Measurements from ENCODE around the gene PPP6C. TPM values are rescaled to one million over a fixed set of nuclear protein-coding genes. Genes with fewer than 3 reads are reported as not detected.

The PPP6C gene
- total and polyA plus RNA-seq, 2 experiments from 2014 or later: 31.9 to 46.4 TPM

- Mint-ChIP-seq H3K4me1 (peaks cover 11% of the 10 kb centered on the region), H3K9me3 (no peaks in the 10 kb centered on the region), H3K27ac (no peak overlapping the region), H3K27me3 (ENCODE audit: insufficient read depth, low read depth, poor library complexity) (peaks cover 10% of the 10 kb centered on the region), H3K4me3 (no peak overlapping the region; the same call in 2 of the 3 replicates), H3K36me3 (ENCODE audit: low read depth) (peaks cover 12% of the 10 kb centered on the region)
- Histone ChIP-seq H3K27me3 (ENCODE audit: insufficient read depth) (no peaks in the 10 kb centered on the region), H3K9me2 (ENCODE audit: insufficient read depth) (no peaks in the 10 kb centered on the region), H3K4me2 (no peak overlapping the region), H3K79me2 (replicated peaks; ENCODE audit: insufficient read depth) (peaks cover 20% of the 10 kb centered on the region), H2AFZ (no peak overlapping the region), H3K27ac (ENCODE audit: low read depth) (no peak overlapping the region), H3F3A (replicated peaks; ENCODE audit: low read depth) (no peaks in the 10 kb centered on the region), H3K4me3 (no peak overlapping the region), H3K36me3 (ENCODE audit: insufficient read depth) (peaks cover 4% of the 10 kb centered on the region; the same call in 1 of the 2 replicates), H3K4me1 (ENCODE audit: insufficient read depth) (peaks cover 12% of the 10 kb centered on the region; the same call in 1 of the 2 replicates), H4K20me1 (replicated peaks; ENCODE audit: insufficient read depth) (no peaks in the 10 kb centered on the region)
- TF ChIP-seq STAT1 (IDR thresholded peaks at IDR 0.05; ENCODE audit: unreplicated experiment) (no peak), EZH2 (IDR thresholded peaks at IDR 0.05; ENCODE audit: low read depth, unreplicated experiment) (no peak), CTCF (conservative IDR thresholded peaks at IDR 0.05; ENCODE audit: low read depth in 2 of 2) (no peak), POLR2AphosphoS5 (IDR thresholded peaks at IDR 0.05; ENCODE audit: low read depth) (no peak), ZNF114 (CRISPR knock-in tag; IDR thresholded peaks at IDR 0.05) (no peak)
- DNase-seq (ENCODE audit: low spot score) (no peak), ATAC-seq (no peak)
Observed at GRCh38 chr9:125145425-125145824, 44.2 kb downstream of the PPP6C start.

GRCh38 chr9:125143377-125144090, 46.1 kb downstream of the PPP6C start, which contains the start of gene SCAI:
Gene SCAI, minus strand, starts transcription at chr9:125143528. Its CDS starts 91 bp downstream, at chr9:125143437.
- ATAC-seq: peak; percentile 96
- Histone ChIP-seq H2AFZ (peak within 1 kb of the TSS; percentile 85), H3K27ac (ENCODE audit: low read depth) (peak within 1 kb of the TSS; percentile 90), H3K4me3 (peak within 1 kb of the TSS; percentile 81), H3F3A (replicated peaks; ENCODE audit: low read depth) (no peaks in the 10 kb centered on the region), H3K4me1 (ENCODE audit: insufficient read depth) (peaks cover 12% of the 10 kb centered on the region; the same call in 1 of the 2 replicates), H3K79me2 (replicated peaks; ENCODE audit: insufficient read depth) (peaks cover 39% of the 10 kb centered on the region), H3K4me2 (peak within 1 kb of the TSS; percentile 89), H4K20me1 (replicated peaks; ENCODE audit: insufficient read depth) (no peaks in the 10 kb centered on the region), H3K9me2 (ENCODE audit: insufficient read depth) (no peaks in the 10 kb centered on the region), H3K27me3 (ENCODE audit: insufficient read depth) (no peaks in the 10 kb centered on the region), H3K36me3 (ENCODE audit: insufficient read depth) (no peaks in the 10 kb centered on the region)
- peaks cover 15% of the 10 kb centered on the region for H3K36me3 Mint-ChIP-seq (ENCODE audit: low read depth)
- H3K9me3 Mint-ChIP-seq: no peaks in the 10 kb centered on the region
- peak; percentile 100 for DNase-seq (ENCODE audit: low spot score)
- TF ChIP-seq CTCF (conservative IDR thresholded peaks at IDR 0.05; ENCODE audit: low read depth in 2 of 2): peak; percentile 81 to 91
- no peak for TF ChIP-seq ZNF114 (CRISPR knock-in tag; IDR thresholded peaks at IDR 0.05)
- TF ChIP-seq STAT1 (IDR thresholded peaks at IDR 0.05; ENCODE audit: unreplicated experiment): no peak
- peak; percentile 92 for TF ChIP-seq POLR2AphosphoS5 (IDR thresholded peaks at IDR 0.05; ENCODE audit: low read depth)
- TF ChIP-seq EZH2 (IDR thresholded peaks at IDR 0.05; ENCODE audit: low read depth, unreplicated experiment): no peak
- TF ChIP-seq CREB1 (CRISPR knock-in tag; IDR thresholded peaks at IDR 0.05; ENCODE audit: low read depth): peak; percentile 58; the same call in 1 of the 2 replicates
- no peak for TF ChIP-seq JUNB (IDR thresholded peaks at IDR 0.05; ENCODE audit: unreplicated experiment)
- TF ChIP-seq ZNF462 (CRISPR knock-in tag; IDR thresholded peaks at IDR 0.05): no peak
- H3K4me3 Mint-ChIP-seq: peak within 1 kb of the TSS; percentile 96
- H3K27me3 Mint-ChIP-seq (ENCODE audit: insufficient read depth, low read depth, poor library complexity): peaks cover 13% of the 10 kb centered on the region
- peaks cover 11% of the 10 kb centered on the region for H3K4me1 Mint-ChIP-seq
- peak within 1 kb of the TSS; percentile 96 for H3K27ac Mint-ChIP-seq
